Kidney epithelial cell (primary cell): ENCODE results near the gene NEURL3. TPM values are rescaled to one million over a fixed set of nuclear protein-coding genes. Genes with fewer than 3 reads are reported as not detected.

Source experiments
- DNase-seq: peaks from one replicate; pipeline ENCODE4 v3.0.0-alpha.2; 2010; ENCODE audit warnings: low read depth
- H3K27me3 ChIP-seq: 2 replicates; pipeline ENCODE4 v1.6.0; 2011; ENCODE audit warnings: low read length; ENCODE audit not compliant: control insufficient read depth, insufficient read depth
- H3K36me3 ChIP-seq: 2 replicates; pipeline ENCODE4 v1.5.1; 2011; ENCODE audit warnings: low read length; ENCODE audit not compliant: control insufficient read depth, insufficient read depth
- H3K4me3 ChIP-seq: 2 replicates; pipeline ENCODE4 v1.5.1; 2011; ENCODE audit warnings: low read depth, mild to moderate bottlenecking, control low read depth, low read length
- total RNA-seq: library from RNA; depleted of rRNA; stranded (reverse); fragments of >200 nt; gene quantifications from 2 replicates; pipeline ENCODE4 v1.2.3, GENCODE V29; 2015
- TF ChIP-seq, protein P1 (sequence below): IDR thresholded peaks from 2 replicates; pipeline ENCODE4 v1.5.1; 2011; ENCODE audit warnings: mild to moderate bottlenecking, moderate library complexity, low read length, control low read depth, inconsistent platforms; ENCODE audit not compliant: insufficient read depth, poor library complexity, severe bottlenecking

NEURL3 gene
- total RNA-seq, 1 donor from 2014 or later, result 18.6 TPM

DNA sequence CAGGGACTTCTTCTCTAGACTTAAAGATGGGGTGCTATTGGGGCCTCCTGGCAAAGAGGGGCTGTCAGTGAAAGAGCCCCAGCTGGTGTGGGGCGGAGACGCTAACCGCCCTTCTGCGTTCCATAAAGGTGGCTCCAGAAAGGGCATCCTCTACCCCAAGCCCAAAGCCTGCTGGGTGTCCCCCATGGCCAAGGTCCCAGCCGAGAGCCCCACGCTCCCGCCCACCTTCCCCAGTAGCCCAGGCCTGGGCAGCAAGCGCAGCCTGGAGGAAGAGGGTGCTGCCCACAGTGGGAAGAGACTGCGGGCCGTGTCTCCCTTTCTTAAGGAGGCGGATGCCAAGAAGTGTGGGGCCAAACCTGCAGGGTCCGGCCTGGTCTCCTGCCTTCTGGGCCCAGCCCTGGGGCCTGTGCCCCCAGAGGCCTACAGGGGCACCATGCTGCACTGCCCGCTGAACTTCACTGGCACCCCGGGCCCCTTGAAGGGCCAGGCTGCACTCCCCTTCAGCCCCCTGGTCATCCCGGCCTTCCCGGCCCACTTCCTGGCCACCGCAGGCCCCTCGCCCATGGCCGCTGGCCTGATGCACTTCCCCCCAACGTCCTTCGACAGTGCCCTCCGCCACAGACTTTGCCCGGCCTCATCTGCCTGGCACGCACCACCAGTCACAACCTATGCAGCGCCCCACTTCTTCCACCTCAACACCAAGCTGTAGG is 46.6 kb upstream of the NEURL3 start:
- no peak for DNase-seq
- TF ChIP-seq, protein P1, sequence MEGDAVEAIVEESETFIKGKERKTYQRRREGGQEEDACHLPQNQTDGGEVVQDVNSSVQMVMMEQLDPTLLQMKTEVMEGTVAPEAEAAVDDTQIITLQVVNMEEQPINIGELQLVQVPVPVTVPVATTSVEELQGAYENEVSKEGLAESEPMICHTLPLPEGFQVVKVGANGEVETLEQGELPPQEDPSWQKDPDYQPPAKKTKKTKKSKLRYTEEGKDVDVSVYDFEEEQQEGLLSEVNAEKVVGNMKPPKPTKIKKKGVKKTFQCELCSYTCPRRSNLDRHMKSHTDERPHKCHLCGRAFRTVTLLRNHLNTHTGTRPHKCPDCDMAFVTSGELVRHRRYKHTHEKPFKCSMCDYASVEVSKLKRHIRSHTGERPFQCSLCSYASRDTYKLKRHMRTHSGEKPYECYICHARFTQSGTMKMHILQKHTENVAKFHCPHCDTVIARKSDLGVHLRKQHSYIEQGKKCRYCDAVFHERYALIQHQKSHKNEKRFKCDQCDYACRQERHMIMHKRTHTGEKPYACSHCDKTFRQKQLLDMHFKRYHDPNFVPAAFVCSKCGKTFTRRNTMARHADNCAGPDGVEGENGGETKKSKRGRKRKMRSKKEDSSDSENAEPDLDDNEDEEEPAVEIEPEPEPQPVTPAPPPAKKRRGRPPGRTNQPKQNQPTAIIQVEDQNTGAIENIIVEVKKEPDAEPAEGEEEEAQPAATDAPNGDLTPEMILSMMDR, result no peak
- Histone ChIP-seq H3K4me3 (no peak overlapping the region), H3K27me3 (no peaks in the 10 kb centered on the region), H3K36me3 (no peaks in the 10 kb centered on the region)

DNA sequence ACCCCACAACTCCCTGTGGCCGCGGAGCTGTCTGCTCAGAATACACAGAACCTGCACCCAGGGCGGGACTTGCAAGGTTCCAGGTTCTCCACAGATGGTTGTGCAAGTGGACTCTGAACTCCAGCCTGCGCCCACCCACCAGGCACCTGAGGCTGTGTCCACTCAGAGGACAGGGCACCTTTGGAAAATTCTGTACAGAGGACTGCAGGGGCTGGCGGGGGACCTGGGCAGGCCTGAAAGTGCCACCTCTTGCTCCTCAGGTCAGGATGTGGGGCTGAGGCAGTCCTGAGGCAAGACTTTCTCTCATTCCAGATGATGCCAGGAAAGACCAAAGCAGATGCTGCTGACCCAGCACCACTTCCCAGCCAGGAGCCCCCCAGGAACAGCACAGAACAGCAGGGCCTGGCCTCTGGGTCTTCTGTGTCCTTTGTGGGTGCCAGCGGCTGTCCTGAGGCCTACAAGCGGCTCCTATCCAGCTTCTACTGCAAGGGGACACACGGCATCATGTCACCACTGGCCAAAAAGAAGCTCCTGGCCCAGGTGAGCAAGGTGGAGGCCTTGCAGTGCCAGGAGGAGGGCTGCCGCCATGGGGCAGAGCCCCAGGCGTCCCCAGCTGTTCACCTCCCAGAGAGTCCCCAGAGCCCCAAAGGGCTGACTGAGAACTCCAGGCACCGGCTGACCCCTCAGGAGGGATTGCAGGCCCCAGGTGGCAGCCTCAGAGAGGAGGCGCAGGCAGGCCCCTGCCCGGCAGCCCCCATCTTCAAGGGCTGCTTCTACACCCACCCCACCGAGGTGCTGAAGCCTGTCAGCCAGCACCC is 45.8 kb upstream of the NEURL3 start:
- H3K4me3 ChIP-seq, result no peak overlapping the region
- TF ChIP-seq, protein P1, result no peak
- DNase-seq, result no peak
- H3K27me3 ChIP-seq, result no peaks in the 10 kb centered on the region
- H3K36me3 ChIP-seq, result no peaks in the 10 kb centered on the region

DNA sequence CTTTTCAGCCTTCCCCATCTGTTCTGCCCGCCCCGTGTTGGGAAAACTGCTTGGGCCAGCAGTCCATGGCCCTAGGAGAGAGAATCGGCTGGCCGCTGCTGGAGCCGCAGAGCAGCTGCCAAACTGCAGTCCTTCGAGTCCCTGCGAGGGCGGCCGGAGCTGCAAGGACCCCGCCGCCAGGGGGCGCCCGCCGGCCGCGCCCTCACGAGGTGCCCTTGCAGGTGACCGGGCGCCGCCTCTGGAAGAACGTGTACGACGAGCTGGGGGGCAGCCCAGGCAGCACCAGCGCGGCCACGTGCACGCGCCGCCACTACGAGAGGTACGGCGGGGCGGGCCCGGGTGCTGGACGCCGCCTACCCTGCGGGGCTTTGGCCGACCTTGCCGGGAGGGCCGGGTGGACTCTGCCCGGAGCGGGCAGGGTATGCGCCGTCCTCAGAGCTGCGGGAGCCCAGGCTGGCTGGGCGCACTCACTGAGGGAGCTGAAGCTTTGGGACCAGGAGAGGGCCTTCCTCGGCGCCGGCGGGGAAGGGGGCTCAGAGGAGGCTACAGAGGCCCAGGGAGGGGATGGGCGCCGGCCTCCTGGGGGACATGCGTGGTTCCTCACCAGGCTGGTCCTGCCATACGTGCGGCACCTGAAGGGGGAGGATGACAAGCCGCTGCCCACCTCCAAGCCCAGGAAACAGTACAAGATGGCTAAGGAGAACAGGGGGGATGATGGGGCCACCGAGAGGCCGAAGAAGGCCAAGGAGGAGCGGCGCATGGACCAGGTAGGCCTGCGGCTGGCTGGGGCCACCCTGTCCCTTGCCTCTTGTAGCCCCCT is 45.0 kb upstream of the NEURL3 start:
- Histone ChIP-seq H3K27me3 (no peaks in the 10 kb centered on the region), H3K36me3 (no peaks in the 10 kb centered on the region), H3K4me3 (no peak overlapping the region)
- no peak for DNase-seq
- TF ChIP-seq, protein P1, result no peak

DNA sequence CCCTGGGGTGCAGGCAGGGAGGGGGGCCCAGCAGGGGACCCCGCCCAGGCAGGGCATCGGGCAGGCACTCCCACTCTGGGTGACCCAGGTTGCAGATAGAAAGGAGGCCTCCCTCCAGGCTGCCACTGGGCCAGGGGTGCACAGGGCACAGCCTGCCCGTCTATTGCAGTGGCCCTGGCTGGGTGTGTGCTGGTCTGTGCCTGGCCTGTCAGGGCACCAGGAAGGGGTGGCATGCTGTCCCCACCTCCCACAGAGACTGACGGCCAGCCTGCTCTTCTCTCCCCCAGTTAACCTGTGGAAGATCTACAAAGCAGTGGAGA is 44.3 kb upstream of the NEURL3 start:
- no peak for DNase-seq
- H3K4me3 ChIP-seq, result no peak overlapping the region
- no peaks in the 10 kb centered on the region for H3K27me3 ChIP-seq
- no peaks in the 10 kb centered on the region for H3K36me3 ChIP-seq
- TF ChIP-seq, protein P1, result no peak

DNA sequence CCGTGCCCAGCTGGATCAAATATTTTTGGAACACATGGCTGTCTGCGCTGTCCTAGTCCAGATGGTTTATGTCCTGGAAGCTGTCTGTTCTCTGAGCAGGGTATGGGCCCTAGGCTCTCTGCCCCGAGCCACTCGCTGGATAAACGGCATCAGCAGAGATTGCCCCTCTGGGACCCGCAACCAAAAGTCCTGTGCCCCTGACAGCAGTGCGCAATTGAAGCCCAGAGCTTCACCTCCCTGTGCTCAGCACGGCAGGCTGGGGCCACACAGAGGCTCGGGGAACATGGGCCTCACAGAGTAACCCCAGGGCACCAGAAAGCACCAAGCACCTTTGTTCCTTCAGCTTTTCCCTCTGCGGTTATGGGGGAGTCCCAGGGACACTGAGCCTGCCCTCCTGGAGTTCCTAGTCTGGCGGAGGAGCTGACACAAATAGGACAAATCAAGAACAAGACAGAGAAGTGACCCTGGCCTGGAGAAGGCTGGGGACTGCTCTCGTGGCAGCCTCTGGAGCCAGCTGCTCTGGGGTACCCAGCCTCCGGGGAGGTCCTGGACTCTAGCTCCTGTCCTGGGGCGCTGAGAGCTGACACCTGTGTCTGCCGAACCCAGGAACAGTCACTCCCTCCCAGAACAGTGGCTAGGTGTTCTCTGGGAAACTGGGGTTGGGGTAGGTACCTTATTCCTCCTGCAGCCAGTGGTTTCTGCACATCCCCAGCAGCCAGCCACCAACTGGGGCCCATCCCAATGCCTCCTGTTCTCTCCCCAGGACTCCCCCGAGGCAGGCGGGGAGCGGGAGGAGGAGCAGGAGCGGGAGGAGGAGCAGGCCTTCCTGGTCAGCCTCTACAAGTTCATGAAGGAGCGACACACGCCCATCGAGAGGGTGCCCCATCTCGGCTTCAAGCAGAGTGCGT is 43.7 kb upstream of the NEURL3 start:
- no peak for DNase-seq
- TF ChIP-seq, protein P1, result no peak
- H3K27me3 ChIP-seq, result no peaks in the 10 kb centered on the region
- H3K36me3 ChIP-seq, result no peaks in the 10 kb centered on the region
- no peak overlapping the region for H3K4me3 ChIP-seq
